Smooth muscle cell (in vitro differentiated cells): ENCODE results near the gene CCDC102B. TPM values are rescaled to one million over a fixed set of nuclear protein-coding genes. Genes with fewer than 3 reads are reported as not detected.

ENCODE experiments used
- DNase-seq: peaks from one replicate; lab custom pipeline; 2025; ENCODE audit not compliant: unreplicated experiment; lab: John Stamatoyannopoulos, UW
- H2AFZ ChIP-seq: fragments of 200-600 bp; sonication (generic); 2 replicates; pipeline ENCODE4 v1.6.0; 2016; ENCODE audit warnings: antibody characterized with exemption, low read depth, mild to moderate bottlenecking
- H3F3A ChIP-seq: fragments of 200-600 bp; sonication (generic); 2 replicates; pipeline ENCODE4 v1.6.0; 2017; ENCODE audit warnings: antibody characterized with exemption, low read depth
- H3K27ac ChIP-seq: fragments of 200-600 bp; sonication (generic); 2 replicates; pipeline ENCODE4 v1.5.1; 2016; ENCODE audit warnings: low read depth, mild to moderate bottlenecking
- H3K27me3 ChIP-seq: fragments of 200-600 bp; sonication (generic); 2 replicates; pipeline ENCODE4 v1.6.1; 2016; ENCODE audit warnings: low read depth, mild to moderate bottlenecking
- H3K36me3 ChIP-seq: fragments of 200-600 bp; sonication (generic); 2 replicates; pipeline ENCODE4 v1.5.1; 2016; ENCODE audit warnings: low read depth
- H3K4me1 ChIP-seq: fragments of 200-600 bp; sonication (generic); 2 replicates; pipeline ENCODE4 v1.5.1; 2016; ENCODE audit warnings: low read depth
- H3K4me2 ChIP-seq: fragments of 200-600 bp; sonication (generic); 2 replicates; pipeline ENCODE4 v1.6.0; 2016; ENCODE audit warnings: mild to moderate bottlenecking
- H3K4me3 ChIP-seq: fragments of 200-600 bp; sonication (generic); 2 replicates; pipeline ENCODE4 v1.5.1; 2016; ENCODE audit warnings: mild to moderate bottlenecking
- H3K79me2 ChIP-seq: fragments of 200-600 bp; sonication (generic); 2 replicates; pipeline ENCODE4 v1.6.0; 2016; ENCODE audit warnings: low read depth, mild to moderate bottlenecking
- H3K9ac ChIP-seq: fragments of 200-600 bp; sonication (generic); 2 replicates; pipeline ENCODE4 v1.6.0; 2016; ENCODE audit warnings: low read depth
- H3K9me3 ChIP-seq: fragments of 200-600 bp; sonication (generic); replicated peaks from 2 replicates; pipeline ENCODE4 v1.5.1; 2016; ENCODE audit warnings: low read depth
- H4K20me1 ChIP-seq: fragments of 200-600 bp; sonication (generic); 2 replicates; pipeline ENCODE4 v1.6.0; 2016; ENCODE audit warnings: low read depth
- CTCF ChIP-seq: fragments of 200-600 bp; sonication (generic); IDR thresholded peaks from 2 replicates; pipeline ENCODE4 v1.5.1; 2017; ENCODE audit warnings: borderline replicate concordance, mild to moderate bottlenecking, antibody characterized with exemption; ENCODE audit not compliant: insufficient read depth, poor library complexity, severe bottlenecking
- WGBS: methylation state at CpG from one replicate; pipeline ENCODE4 v1.1.7; 2016; ENCODE audit warnings: low lambda C conversion rate; 5-methylcytosine and 5-hydroxymethylcytosine counted together
- polyA plus RNA-seq: library from polyadenylated mRNA; unstranded; fragments of >200 nt; fragmentation: Nextera tagmentation; extraction: Ambion mirVana; gene quantifications from 2 replicates; pipeline ENCODE4 v1.2.1, GENCODE V29; 2016
- total RNA-seq: library from RNA; depleted of rRNA; stranded (reverse); fragments of >200 nt; gene quantifications from 2 replicates; pipeline ENCODE4 v1.2.3, GENCODE V29; 2014

CCDC102B gene
- total RNA-seq = 9.7 and 15.5 TPM in 2 replicates
- 4.2 and 10.3 TPM in 2 replicates for polyA plus RNA-seq

DNA sequence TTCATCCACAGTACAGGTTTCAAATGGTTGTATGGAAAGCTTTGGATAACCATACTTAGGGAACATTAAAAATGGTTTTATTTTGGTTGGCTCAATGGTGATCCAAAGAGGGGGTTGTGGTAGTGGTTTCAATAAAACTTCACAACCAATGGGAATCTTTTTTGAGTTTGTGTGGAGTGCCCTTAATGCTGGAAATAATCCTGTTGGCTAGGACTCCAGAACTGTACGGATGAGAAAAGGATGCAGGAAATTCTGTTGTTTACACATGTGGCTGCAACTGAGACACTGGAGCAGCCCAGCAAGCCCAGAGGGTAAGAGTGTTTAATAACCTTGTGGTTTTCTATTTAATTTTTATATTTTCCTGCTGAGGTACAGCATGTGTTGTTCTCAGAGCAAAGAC is at the start of gene CCDC102B:
Gene CCDC102B (plus strand): TSS at position 210 of the 400 bp plus-strand sequence. CDS start 38,684 bp downstream, outside the sequence.
- H2AFZ ChIP-seq = peak within 1 kb of the TSS; percentile 19
- peaks cover 11% of the 10 kb centered on the region for H3K4me1 ChIP-seq
- peak within 1 kb of the TSS; percentile 18 for H3K27ac ChIP-seq
- WGBS = 7% methylated on average over 1 of the region's 1 CpG
- peak within 1 kb of the TSS; percentile 75 for H3K4me2 ChIP-seq
- no peak within 1 kb of the TSS for H3K9ac ChIP-seq
- H4K20me1 ChIP-seq = no peaks in the 10 kb centered on the region
- H3K27me3 ChIP-seq = no peaks in the 10 kb centered on the region
- no peaks in the 10 kb centered on the region for H3K79me2 ChIP-seq
- no peaks in the 10 kb centered on the region for H3F3A ChIP-seq
- no peaks in the 10 kb centered on the region for H3K36me3 ChIP-seq
- no peak for DNase-seq
- no peaks in the 10 kb centered on the region for H3K9me3 ChIP-seq
- no peak for TF ChIP-seq CTCF
- peak within 1 kb of the TSS; percentile 32 for H3K4me3 ChIP-seq

DNA sequence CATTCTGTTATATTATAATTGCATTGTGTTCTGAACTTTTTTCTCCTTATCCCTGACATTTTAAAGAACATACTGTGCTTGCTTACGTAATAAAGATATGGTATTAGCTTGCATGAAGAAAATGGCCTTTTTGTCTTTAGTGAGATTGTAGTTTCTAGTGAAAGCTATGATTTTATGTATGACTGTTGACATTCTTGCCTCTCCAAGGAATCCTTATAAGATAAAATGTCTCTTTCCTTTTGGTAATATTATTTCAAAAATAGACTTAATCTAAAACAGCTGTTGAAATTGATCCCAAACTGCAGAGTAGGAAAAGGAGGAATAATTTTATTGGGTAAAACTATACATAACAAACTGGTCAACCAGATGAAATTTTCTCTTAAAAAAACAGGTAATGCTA is 40.8 kb upstream of the CCDC102B start:
- Histone ChIP-seq H3K9me3 (no peaks in the 10 kb centered on the region), H3K79me2 (no peaks in the 10 kb centered on the region), H3K9ac (no peak overlapping the region), H3F3A (no peaks in the 10 kb centered on the region), H3K36me3 (no peaks in the 10 kb centered on the region), H3K4me1 (no peaks in the 10 kb centered on the region), H3K27ac (no peak overlapping the region), H3K4me2 (no peak overlapping the region), H4K20me1 (no peaks in the 10 kb centered on the region), H3K4me3 (no peak overlapping the region), H3K27me3 (no peaks in the 10 kb centered on the region), H2AFZ (peak overlapping the region; percentile 28)
- DNase-seq = no peak
- TF ChIP-seq CTCF = no peak
- WGBS = 74% methylated on average over 1 of the region's 1 CpG

DNA sequence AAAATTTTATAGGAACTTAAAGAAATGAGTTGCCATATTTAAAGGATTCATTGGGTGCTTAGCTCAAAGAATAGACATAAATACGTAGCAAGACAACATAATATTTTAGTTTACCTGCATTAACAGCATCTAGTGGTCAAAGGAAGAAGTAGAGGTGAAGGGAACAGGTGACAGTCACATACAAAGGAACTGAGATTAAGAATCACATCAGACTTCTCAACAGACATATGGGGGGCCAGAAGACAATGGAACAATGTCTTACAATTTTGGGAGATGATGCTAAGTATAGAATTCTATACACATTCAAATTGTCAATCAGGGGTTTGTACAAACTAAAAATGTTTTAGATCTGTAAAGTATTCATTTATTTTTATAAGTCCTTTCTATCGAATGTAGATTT is 38.6 kb upstream of the CCDC102B start:
- H3K27ac ChIP-seq = no peak overlapping the region
- H3K4me2 ChIP-seq = no peak overlapping the region
- H2AFZ ChIP-seq = no peak overlapping the region
- no peak overlapping the region for H3K4me3 ChIP-seq
- WGBS = 90% methylated on average over 2 of the region's 2 CpGs
- no peaks in the 10 kb centered on the region for H3K4me1 ChIP-seq
- no peaks in the 10 kb centered on the region for H3K36me3 ChIP-seq
- H3K27me3 ChIP-seq = no peaks in the 10 kb centered on the region
- no peak for DNase-seq
- H3K9me3 ChIP-seq = no peaks in the 10 kb centered on the region
- no peak for TF ChIP-seq CTCF
- no peaks in the 10 kb centered on the region for H3K79me2 ChIP-seq
- H4K20me1 ChIP-seq = no peaks in the 10 kb centered on the region
- no peak overlapping the region for H3K9ac ChIP-seq
- no peaks in the 10 kb centered on the region for H3F3A ChIP-seq

DNA sequence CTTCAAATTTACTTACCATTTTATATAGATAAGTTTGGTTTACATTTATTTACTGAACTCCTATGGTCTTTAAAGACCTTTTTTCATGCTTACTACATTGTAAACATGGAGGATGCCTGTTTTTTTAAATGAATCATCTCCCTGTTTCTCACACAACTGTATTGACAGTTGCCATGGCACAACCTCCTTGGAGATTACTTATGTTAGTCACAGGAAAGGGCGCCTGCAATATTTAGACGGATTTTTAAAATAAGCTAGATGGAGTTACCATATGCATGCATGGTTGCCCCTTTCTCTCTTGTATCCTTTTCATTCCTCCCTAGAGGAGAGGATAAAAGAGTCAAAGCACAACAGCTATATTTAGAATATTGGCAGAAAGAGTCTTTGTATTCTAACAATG is 34.8 kb upstream of the CCDC102B start:
- WGBS = 36% methylated on average over 2 of the region's 2 CpGs
- Histone ChIP-seq H3F3A (no peaks in the 10 kb centered on the region), H3K9ac (no peak overlapping the region), H3K4me3 (no peak overlapping the region), H2AFZ (no peak overlapping the region), H3K79me2 (no peaks in the 10 kb centered on the region), H3K4me1 (no peaks in the 10 kb centered on the region), H3K4me2 (no peak overlapping the region), H4K20me1 (no peaks in the 10 kb centered on the region), H3K27me3 (no peaks in the 10 kb centered on the region), H3K36me3 (no peaks in the 10 kb centered on the region), H3K9me3 (no peaks in the 10 kb centered on the region), H3K27ac (peak overlapping the region; percentile 8)
- DNase-seq = no peak
- no peak for TF ChIP-seq CTCF
